Activated CD4-positive, alpha-beta T cell treated with anti-CD3 and anti-CD28 coated beads, Interleukin-2, amount 10 ng/mL, durations not matched to agents 7 days and 5 days (primary cell): ENCODE results near the gene CLEC17A. TPM values are rescaled to one million over a fixed set of nuclear protein-coding genes. Genes with fewer than 3 reads are reported as not detected.
"Not testable (repeated sequence)": the region's sequence is repeated elsewhere in the genome, so short reads cannot be mapped to it uniquely, and the experiment has no call there.

ENCODE experiments used
- CTCF ChIA-PET: fragments of 350-600 bp; sonication (Branson Sonifier 250); formaldehyde crosslinking; loops from one replicate; lab custom pipeline; 2021; ENCODE audit warnings: antibody characterized with exemption; lab: Charles Lee
- POLR2A ChIA-PET: fragments of 350-600 bp; sonication (Branson Sonifier 250); formaldehyde crosslinking; loops from one replicate; lab custom pipeline; 2021; ENCODE audit warnings: antibody characterized with exemption; lab: Charles Lee
- DNase-seq: peaks from one replicate; pipeline ENCODE4 v3.0.0-alpha.2; 2020
- H3K27ac Mint-ChIP-seq: one replicate; pipeline ENCODE4 v1.8.0; 2021; ENCODE audit warnings: mild to moderate bottlenecking, moderate library complexity, mixed read lengths
- H3K27me3 Mint-ChIP-seq: one replicate; pipeline ENCODE4 v1.8.0; 2021; ENCODE audit warnings: mixed read lengths
- H3K36me3 Mint-ChIP-seq: one replicate; pipeline ENCODE4 v1.8.0; 2021; ENCODE audit warnings: low read depth, mixed read lengths
- H3K4me1 Mint-ChIP-seq: one replicate; pipeline ENCODE4 v1.8.0; 2021; ENCODE audit warnings: mixed read lengths
- H3K4me3 Mint-ChIP-seq: one replicate; pipeline ENCODE4 v1.8.0; 2021; ENCODE audit warnings: mild to moderate bottlenecking, moderate library complexity, mixed read lengths
- H3K9me3 Mint-ChIP-seq: one replicate; pipeline ENCODE4 v1.8.0; 2021; ENCODE audit warnings: mixed read lengths
- total RNA-seq, 2 experiments: library from RNA; stranded (reverse); gene quantifications; one replicate each; pipeline ENCODE4 v1.2.3, GENCODE V29; 2021

The CLEC17A gene, protein sequence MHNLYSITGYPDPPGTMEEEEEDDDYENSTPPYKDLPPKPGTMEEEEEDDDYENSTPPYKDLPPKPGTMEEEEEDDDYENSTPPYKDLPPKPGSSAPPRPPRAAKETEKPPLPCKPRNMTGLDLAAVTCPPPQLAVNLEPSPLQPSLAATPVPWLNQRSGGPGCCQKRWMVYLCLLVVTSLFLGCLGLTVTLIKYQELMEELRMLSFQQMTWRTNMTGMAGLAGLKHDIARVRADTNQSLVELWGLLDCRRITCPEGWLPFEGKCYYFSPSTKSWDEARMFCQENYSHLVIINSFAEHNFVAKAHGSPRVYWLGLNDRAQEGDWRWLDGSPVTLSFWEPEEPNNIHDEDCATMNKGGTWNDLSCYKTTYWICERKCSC
- total RNA-seq: not detected

DNA sequence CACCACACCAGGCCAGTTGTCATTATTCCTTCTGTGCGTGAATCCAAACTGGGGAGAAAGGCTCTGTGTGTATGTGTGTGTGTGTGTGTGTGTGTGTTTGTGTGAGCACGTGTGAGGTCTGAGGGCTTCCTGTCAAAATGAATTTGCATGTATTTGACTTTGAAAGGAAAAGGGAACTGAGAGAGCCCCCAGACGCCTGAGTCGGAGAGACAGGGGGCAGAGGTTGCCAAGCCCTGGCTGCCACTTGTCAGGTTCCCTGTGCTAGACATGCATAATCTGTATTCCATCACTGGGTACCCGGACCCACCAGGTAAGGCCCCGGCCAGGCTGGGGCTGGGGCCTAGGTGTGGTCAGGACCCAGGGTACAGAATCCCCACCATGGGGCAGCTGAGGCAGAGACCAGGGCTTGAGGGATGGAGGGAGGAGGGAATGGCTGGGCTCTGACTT is at the start of gene CLEC17A:
Gene CLEC17A (plus strand): TSS at position 191 of the 447 bp plus-strand sequence. CDS start 77 bp downstream, at position 268.
- Mint-ChIP-seq H3K36me3 (no peaks in the 10 kb centered on the region), H3K4me1 (peaks cover 3% of the 10 kb centered on the region), H3K27me3 (no peaks in the 10 kb centered on the region), H3K27ac (no peak within 1 kb of the TSS), H3K9me3 (no peaks in the 10 kb centered on the region), H3K4me3 (no peak within 1 kb of the TSS)
- ChIA-PET POLR2A (no interaction called here), CTCF (no interaction called here)
- no peak for DNase-seq

DNA sequence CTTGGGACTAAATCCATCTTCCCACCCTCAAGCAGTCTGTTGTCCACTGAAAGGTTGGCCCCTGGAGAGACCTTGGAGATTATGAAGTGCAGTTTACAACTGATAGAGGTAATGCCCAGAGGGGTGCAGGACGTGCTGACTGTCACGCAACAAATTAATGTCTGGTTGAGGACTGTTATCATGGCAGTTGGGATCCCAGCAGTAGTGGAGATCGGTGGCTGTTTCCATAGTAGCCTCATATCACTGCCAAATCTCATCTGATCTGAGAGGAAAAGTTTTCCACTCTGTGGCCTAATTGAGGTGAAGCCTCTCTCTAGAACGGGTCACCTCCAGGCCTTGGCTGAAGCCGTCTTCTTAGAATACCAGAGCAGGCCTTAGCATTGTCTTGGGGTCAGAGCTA is 49.4 kb upstream of the CLEC17A start:
- Mint-ChIP-seq H3K27me3 (no peaks in the 10 kb centered on the region), H3K4me1 (peaks cover 39% of the 10 kb centered on the region), H3K36me3 (peaks cover 14% of the 10 kb centered on the region), H3K9me3 (no peaks in the 10 kb centered on the region), H3K4me3 (no peak overlapping the region), H3K27ac (no peak overlapping the region)
- no peak for DNase-seq
- CTCF ChIA-PET: no interaction called here
- POLR2A ChIA-PET: no interaction called here

DNA sequence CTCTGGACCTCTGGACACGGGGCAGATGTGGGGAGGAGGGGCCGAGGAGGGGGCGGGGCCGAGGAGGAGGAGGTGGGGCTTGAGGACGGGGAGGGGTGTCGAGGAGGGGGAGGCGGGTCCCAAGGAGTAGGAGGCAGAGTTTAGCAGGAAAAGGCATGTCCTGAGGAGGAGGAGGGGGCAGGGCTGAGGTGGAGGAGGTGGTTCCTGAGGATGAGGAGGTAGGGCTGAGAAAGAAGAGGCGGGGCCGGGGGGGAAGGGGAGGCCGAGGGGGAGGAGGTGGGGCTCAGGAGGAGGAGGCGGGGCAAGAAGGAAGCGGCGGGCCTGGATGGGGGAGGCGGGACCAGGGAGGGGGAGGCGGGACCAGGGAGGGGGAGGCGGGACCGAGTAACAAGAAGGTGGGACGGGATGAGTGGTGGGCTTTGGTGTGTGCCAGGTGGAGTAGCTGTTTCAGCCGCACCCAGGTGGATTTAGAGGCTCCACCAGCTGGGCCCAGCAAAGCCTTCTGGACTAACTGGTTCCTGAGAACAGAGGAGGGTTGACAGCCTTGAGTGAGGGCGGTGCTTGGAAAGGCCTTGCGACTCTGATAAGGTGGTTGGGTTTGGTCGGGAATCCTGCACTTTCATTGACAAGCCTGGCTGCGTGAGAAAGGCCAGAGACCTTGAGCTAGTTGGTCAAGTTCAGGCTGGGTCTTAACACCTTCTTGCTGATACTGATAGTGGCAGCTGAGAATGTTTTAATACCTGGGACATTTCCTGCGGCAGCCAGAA is 45.8 kb upstream of the CLEC17A start:
- peak; percentile 68 for DNase-seq
- CTCF ChIA-PET: interaction anchor here (0.6 to 1.8 kb wide), 2 partner anchors 13 to 17 kb away, joined by 3 to 4 read pairs; no protein-coding TSS in a partner anchor
- no peak overlapping the region for H3K4me3 Mint-ChIP-seq

DNA sequence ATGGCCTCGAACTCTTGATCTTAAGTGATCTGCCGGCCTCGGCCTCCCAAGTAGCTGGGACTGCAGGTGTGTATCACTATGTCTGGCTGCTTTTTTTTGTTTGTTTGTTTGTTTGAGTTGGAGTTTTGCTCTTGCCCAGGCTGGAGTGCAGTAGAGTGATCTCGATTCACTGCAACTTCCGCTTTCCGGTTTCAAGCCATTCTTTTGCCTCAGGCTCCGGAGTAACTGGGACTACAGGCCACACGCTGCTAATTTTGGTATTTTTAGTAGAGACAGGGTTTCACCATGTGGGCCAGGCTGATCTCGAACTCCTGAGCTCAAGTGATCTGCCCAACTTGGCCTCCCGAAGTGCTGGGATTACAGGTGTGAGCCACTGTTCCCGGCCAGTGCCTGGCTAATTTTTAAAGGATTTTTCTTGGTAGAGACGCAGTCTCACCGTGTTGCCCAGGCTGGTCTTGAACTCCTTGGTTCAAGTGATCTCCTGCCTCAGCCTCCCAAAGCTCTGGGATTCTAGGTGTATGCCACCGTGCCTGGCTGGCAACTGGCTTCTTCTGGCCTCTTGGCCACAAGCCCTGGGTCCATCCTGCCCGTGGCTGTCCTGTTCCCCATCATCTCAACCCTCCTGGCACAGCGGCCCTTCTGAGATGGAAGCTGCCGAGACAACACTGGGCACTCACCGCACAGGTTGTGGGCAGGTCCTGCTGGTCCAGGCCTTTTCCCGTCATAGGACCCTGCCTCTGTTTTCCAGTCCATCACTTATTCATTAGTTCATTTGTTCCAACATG is 42.0 kb upstream of the CLEC17A start:
- Mint-ChIP-seq H3K27ac (no peak overlapping the region), H3K27me3 (no peaks in the 10 kb centered on the region), H3K9me3 (no peaks in the 10 kb centered on the region), H3K4me3 (no peak overlapping the region), H3K36me3 (peaks cover 8% of the 10 kb centered on the region), H3K4me1 (peaks cover 24% of the 10 kb centered on the region)
- POLR2A ChIA-PET: no interaction called here
- CTCF ChIA-PET: interaction anchor here (0.6 kb wide), 1 partner anchor 16 kb away, joined by 4 read pairs; no protein-coding TSS in a partner anchor
- DNase-seq: no peak

More for the DNA sequence above, 45.8 kb upstream of the CLEC17A start:
- Mint-ChIP-seq H3K27ac (peak overlapping the region; percentile 25), H3K36me3 (peaks cover 15% of the 10 kb centered on the region), H3K27me3 (no peaks in the 10 kb centered on the region), H3K9me3 (no peaks in the 10 kb centered on the region), H3K4me1 (peaks cover 26% of the 10 kb centered on the region)
- POLR2A ChIA-PET: no interaction called here

DNA sequence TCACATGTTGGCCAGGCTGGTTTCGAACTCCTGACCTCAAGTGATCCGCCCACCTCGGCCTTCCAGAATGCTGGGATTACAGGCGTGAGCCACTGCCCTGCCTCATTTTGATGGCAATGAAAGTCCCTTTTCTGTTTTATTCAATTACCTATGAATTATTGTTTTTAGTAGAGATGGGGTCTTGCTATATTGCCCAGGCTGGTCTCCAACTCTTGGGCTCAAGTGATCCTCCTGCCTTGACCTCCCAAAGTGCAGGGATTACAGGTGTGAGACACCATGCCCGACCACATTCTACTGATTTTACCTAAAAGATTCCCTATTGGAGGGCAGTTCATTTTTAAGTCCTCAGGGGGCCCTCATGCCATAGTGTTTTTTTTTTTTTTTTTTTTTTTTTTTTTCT is 40.9 kb upstream of the CLEC17A start:
- H3K27me3 Mint-ChIP-seq, H3K27ac Mint-ChIP-seq, DNase-seq, POLR2A ChIA-PET, H3K4me3 Mint-ChIP-seq, H3K36me3 Mint-ChIP-seq, H3K9me3 Mint-ChIP-seq: not testable (repeated sequence)
- CTCF ChIA-PET: interaction anchor here (0.7 kb wide), 1 partner anchor 131 kb away, joined by 3 read pairs; no protein-coding TSS in a partner anchor
- H3K4me1 Mint-ChIP-seq: peaks cover 25% of the 10 kb centered on the region

DNA sequence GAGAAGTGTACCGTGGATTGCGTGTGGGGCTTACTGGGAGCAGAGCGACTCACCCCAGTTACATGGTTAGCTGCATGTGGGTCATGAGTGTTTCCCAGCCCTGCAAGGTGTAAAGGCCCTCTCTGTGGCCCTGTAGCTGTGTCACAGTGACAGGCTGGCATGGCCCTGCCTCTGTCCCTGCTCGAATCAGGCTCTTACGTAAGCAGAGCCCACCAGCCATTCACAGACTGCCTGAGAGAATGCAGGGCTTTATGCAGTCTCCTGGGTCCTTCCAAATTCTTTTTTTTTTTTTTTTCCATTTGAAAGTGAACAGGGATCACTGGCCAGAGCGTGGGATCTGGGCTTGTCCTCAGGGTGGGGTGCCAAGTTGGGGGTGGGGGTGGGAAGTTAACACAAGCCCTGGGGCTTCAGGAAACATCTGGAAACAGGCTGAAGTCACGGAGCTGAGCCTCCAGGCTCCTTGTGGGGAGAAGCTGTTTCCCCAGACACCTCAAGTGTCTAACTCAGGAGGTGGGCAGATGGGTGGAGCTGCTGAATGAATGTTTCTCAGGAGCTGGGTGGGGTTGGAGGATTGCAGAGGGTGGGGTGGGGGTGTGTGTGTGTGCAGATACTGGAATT is 40.1 kb upstream of the CLEC17A start:
- no peaks in the 10 kb centered on the region for H3K27me3 Mint-ChIP-seq
- H3K4me3 Mint-ChIP-seq: no peak overlapping the region
- no peaks in the 10 kb centered on the region for H3K9me3 Mint-ChIP-seq
- CTCF ChIA-PET: interaction anchor here (1.2 kb wide), 2 partner anchors 11 to 30 kb away, joined by 3 to 5 read pairs; no protein-coding TSS in a partner anchor
- DNase-seq: no peak
- POLR2A ChIA-PET: no interaction called here
- H3K4me1 Mint-ChIP-seq: peaks cover 23% of the 10 kb centered on the region
- H3K36me3 Mint-ChIP-seq: peaks cover 8% of the 10 kb centered on the region
- no peak overlapping the region for H3K27ac Mint-ChIP-seq

DNA sequence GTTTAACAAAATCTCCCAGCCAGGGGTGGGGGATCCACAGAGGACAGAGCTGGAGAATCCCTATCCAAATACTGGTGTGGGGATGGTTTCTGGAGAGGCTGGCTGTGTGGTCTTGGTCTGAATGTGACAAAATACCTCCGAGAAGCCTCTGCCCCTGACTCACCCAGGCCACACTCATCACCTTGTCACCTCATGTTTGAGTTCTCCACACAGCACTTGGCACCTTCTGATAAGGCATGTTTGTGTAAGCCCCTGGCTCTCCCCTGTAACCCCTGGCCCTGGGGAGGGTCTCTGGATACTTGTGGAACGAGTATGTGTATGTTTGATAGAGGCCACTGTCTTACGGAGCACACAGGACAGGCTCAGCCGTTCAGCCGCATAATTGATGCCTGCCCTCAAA is 38.8 kb upstream of the CLEC17A start:
- Mint-ChIP-seq H3K36me3 (peaks cover 17% of the 10 kb centered on the region), H3K27me3 (no peaks in the 10 kb centered on the region), H3K27ac (no peak overlapping the region), H3K4me3 (no peak overlapping the region), H3K9me3 (no peaks in the 10 kb centered on the region), H3K4me1 (peaks cover 25% of the 10 kb centered on the region)
- no peak for DNase-seq
- ChIA-PET CTCF (interaction anchor here (1.6 kb wide), 1 partner anchor 13 kb away, joined by 5 read pairs; no protein-coding TSS in a partner anchor), POLR2A (no interaction called here)

DNA sequence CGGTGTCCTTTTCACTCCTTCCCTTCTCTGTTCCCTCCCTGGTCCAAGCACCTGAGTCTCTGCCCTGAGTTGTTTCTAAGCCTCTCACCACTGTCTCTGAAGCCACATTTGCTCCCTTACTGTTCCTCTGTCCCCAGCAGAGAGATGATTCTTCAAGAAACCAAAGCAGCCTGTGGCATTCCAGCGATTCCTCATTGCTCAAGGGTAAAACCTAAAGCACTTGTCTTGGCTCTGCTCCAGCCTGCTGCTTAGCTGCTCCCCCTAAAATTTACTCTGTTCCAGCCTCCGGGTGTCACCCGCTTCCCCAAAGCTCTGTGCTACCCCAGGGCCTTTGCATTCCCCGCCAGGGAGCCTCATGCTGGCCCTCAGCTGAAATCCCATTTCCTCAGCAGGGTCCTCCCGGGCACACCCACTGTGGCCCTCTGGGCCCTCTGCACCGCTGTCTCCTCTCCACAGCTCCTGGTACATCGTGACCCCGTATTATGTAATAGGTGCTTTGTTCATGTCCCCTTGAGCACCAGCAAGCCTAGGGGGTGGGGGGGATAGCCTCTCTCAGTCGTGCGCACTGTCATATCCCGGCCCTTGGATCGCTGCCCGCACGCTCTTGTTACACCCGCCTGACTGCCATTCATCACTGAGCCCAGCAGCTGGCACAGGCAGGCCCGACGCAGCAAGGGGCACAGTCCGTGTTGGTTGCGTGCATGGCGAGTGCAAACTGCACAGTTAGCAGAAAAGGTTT is 37.7 kb upstream of the CLEC17A start:
- POLR2A ChIA-PET: no interaction called here
- Mint-ChIP-seq H3K4me1 (peaks cover 23% of the 10 kb centered on the region), H3K9me3 (no peaks in the 10 kb centered on the region), H3K27ac (no peak overlapping the region), H3K4me3 (no peak overlapping the region), H3K27me3 (no peaks in the 10 kb centered on the region), H3K36me3 (peaks cover 17% of the 10 kb centered on the region)
- CTCF ChIA-PET: interaction anchor here (0.6 to 1.6 kb wide), 4 partner anchors 11 to 48 kb away, joined by 3 to 5 read pairs (median 3); no protein-coding TSS in a partner anchor
- no peak for DNase-seq

DNA sequence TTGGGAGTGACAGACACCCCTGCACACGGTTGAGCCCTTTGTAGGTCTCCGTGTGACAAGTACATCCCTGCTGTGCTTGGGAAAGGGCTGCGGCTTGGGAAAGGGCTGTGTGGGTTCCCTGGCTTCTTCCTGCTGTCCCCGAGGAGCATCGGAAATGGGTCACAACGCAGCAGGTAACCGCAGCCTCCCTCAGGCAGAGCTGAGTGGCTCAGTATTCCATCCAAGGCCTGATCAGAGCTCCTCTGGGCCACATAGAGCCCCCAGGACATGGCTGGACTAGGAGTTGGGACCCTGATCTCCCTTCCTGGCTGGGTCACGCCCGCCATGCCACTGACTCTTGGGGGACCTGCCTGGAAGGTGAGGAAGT is 37.2 kb upstream of the CLEC17A start:
- CTCF ChIA-PET: interaction anchor here (0.6 to 1.7 kb wide), 3 partner anchors 11 to 34 kb away, joined by 3 to 6 read pairs (median 3); no protein-coding TSS in a partner anchor
- Mint-ChIP-seq H3K9me3 (no peaks in the 10 kb centered on the region), H3K27ac (peak overlapping the region; percentile 31), H3K27me3 (no peaks in the 10 kb centered on the region), H3K36me3 (peaks cover 19% of the 10 kb centered on the region), H3K4me1 (peaks cover 28% of the 10 kb centered on the region), H3K4me3 (no peak overlapping the region)
- no peak for DNase-seq
- POLR2A ChIA-PET: no interaction called here

DNA sequence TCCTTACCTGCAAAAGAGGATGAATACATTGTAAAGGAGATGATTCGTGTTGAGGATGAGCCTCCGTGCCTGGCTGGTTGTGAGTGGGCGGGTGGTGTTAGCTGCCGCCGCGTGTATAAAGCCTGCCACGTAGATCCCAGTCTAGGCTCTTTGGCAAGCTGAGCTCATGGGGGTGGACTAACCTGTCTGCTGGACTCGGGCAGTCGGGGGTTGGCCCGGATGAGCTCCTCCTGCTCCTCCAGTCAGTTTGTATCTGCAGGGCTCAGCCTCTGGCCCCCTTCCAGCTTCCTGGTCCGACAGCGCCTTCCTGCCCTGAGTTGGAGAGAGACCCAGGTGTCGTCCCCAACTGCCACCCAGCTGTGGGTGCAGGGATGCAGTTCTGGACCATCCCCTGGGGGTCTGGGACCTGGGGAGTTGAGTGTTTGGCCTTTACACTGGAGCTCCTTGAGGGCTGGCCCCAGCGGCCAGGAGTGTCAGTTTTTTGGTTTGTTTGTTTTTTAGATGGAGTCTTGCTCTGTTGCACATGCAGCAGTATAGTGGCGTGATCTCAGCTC is 32.6 kb upstream of the CLEC17A start:
- Mint-ChIP-seq H3K4me3 (no peak overlapping the region), H3K4me1 (peaks cover 49% of the 10 kb centered on the region), H3K27ac (peak overlapping the region; percentile 88), H3K27me3 (no peaks in the 10 kb centered on the region), H3K9me3 (no peaks in the 10 kb centered on the region), H3K36me3 (peaks cover 16% of the 10 kb centered on the region)
- POLR2A ChIA-PET: no interaction called here
- CTCF ChIA-PET: interaction anchor here (1.1 to 2.0 kb wide), 3 partner anchors 12 to 18 kb away, joined by 3 to 5 read pairs (median 4); no protein-coding TSS in a partner anchor
- no peak for DNase-seq
